ENCODE measurements around the gene BCL3. TPM values are rescaled to one million over a fixed set of nuclear protein-coding genes. Genes with fewer than 3 reads are reported as not detected.
"Not testable (repeated sequence)": the region's sequence is repeated elsewhere in the genome, so short reads cannot be mapped to it uniquely, and the experiment has no call there.

The BCL3 gene
- total and polyA plus RNA-seq, 10 of the 15 experiments (the other 5 are each of a cell fraction or from before 2014, with no cell fraction given) = 0.55 to 22.7 (median 3.6) TPM

DNA sequence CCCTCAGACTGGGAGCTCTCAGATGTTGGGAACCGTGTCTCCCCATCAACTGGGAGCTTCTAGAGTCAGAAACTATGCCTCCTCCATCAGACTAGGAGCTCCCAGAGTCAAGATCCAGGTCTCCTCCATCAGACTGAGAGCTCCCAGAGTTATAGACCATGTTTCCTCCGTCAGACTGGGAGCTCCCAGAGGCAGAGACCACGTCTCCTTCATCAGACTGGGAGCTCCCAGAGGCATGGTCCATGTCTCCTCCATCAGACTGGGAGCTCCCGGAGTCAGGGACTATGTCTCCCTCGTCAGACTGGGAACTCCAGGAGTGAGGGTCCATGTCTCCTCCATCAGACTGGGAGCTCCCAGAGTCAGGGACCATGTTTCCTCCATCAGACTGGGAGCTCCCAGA lies 39.6 kb upstream of the BCL3 start (continued):
- no peak for TF ChIP-seq SMC3 (IDR thresholded peaks at IDR 0.05; ENCODE audit: borderline replicate concordance, low read length)

DNA sequence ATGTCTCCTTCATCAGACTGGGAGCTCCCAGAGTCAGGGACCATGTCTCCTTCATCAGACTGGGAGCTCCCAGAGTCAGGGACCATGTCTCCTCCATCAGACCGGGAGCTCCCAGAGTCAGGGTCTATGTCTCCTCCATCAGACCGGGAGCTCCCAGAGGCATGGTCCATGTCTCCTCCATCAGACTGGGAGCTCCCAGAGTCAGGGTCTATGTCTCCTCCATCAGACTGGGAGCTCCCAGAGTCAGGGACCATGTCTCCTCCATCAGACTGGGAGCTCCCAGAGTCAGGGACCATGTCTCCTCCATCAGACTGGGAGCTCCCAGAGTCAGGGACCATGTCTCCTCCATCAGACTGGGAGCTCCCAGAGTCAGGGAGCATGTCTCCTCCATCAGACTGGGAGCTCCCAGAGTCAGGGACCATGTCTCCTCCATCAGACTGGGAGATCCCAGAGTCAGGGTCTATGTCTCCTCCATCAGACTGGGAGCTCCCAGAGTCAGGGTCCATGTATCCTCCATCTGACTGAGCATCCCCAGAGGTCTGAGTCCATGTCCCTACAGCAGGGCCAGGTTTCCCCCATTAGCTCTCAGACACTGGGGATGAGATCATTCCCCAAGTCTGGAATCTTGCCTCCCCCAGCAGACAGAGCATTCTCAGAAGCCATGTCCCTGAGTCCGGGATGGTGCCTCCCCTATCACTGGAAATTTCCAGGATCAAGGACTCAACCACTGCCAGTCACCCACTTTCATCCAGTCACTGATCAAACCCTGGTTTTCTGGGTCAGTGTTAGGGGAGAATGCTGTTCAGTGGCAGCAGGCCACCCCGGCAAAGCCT lies 38.9 kb upstream of the BCL3 start:
- WGBS (ENCODE audit: insufficient coverage, insufficient replicate concordance, low lambda C conversion rate, missing lambda C conversion rate) = 91% methylated on average over 4 of the region's 4 CpGs
- H3K36me3 ChIP-seq (ENCODE audit: control insufficient read depth in 2 of 2, insufficient read depth in 2 of 2, low read length in 1 of 2); POLR2A ChIA-PET; H3K4me1 ChIP-seq (ENCODE audit: control insufficient read depth, insufficient read depth, low read length); RAD21 ChIA-PET (ENCODE audit: unreplicated experiment); H3K9me3 ChIP-seq (replicated peaks; ENCODE audit: control insufficient read depth, insufficient read depth, low read length); FAIRE-seq; H3K27ac ChIP-seq (ENCODE audit: control insufficient read depth, insufficient read depth); H3K79me2 ChIP-seq (ENCODE audit: control insufficient read depth, insufficient read depth, low read length); DNase-seq (ENCODE audit: low read depth, low spot score); H3K4me3 ChIP-seq; H3K27me3 ChIP-seq (replicated peaks in 1 of 2; ENCODE audit: control insufficient read depth in 2 of 2, insufficient read depth in 2 of 2, low read length in 1 of 2); H3K4me2 ChIP-seq (ENCODE audit: control insufficient read depth, insufficient read depth); H4K20me1 ChIP-seq (ENCODE audit: control insufficient read depth, insufficient read depth); in situ Hi-C loops (cut with MboI); BruUV-seq (replicated peaks); intact Hi-C loops (cut with micrococcal nuclease; ENCODE audit: unreplicated experiment); ATAC-seq; H2AFZ ChIP-seq (ENCODE audit: control insufficient read depth, low read depth, low read length); H3K9ac ChIP-seq (ENCODE audit: control insufficient read depth, insufficient read depth, low read length): not testable (repeated sequence)
- CTCF ChIA-PET = interaction anchor here (0.7 to 1.2 kb wide), 3 partner anchors 14 to 427 kb away, joined by 3 to 8 read pairs (median 3); no protein-coding TSS in a partner anchor
- SMC1A ChIA-PET (ENCODE audit: uncharacterized antibody, unreplicated experiment) = interaction anchor here (1.1 to 1.2 kb wide), 3 partner anchors 14 to 74 kb away, joined by 3 to 4 read pairs (median 3); no protein-coding TSS in a partner anchor

DNA sequence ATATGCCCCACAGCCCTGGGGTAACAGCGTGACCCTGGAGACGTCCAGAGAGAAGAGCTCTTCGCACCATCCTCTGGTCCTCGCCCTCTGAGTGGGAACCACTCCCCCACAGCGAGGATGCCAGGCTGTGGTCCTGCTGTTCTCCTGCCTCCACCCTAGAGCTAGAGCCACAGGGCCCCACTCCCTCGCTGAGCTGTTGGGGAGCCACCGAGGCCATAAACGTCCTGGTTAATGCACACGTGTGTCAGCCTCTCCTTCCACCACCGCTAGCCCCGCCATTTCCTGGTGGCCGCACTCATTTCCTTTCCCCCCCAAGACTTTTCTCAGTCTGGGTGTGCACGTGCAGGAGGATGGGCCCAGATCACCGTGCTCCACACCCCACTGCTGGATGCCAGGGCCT lies 38.0 kb upstream of the BCL3 start:
- H3K79me2 ChIP-seq (ENCODE audit: control insufficient read depth, insufficient read depth, low read length) = no peaks in the 10 kb centered on the region
- no peak overlapping the region for H3K4me2 ChIP-seq (ENCODE audit: control insufficient read depth, insufficient read depth)
- no TSS peak for BruUV-seq (replicated peaks)
- ChIA-PET POLR2A (no interaction called here), RAD21 (ENCODE audit: unreplicated experiment) (no interaction called here), SMC1A (ENCODE audit: uncharacterized antibody, unreplicated experiment) (interaction anchor here (1.2 kb wide), 1 partner anchor 74 kb away, joined by 3 read pairs; no protein-coding TSS in a partner anchor), CTCF (no interaction called here)
- no peaks in the 10 kb centered on the region for H4K20me1 ChIP-seq (ENCODE audit: control insufficient read depth, insufficient read depth)
- H3K4me1 ChIP-seq (ENCODE audit: control insufficient read depth, insufficient read depth, low read length) = no peaks in the 10 kb centered on the region; the same call in 1 of the 2 replicates
- no peak overlapping the region for H3K27ac ChIP-seq (ENCODE audit: control insufficient read depth, insufficient read depth)
- peaks cover 6% of the 10 kb centered on the region; the same call in 2 of the 3 replicates for H3K9me3 ChIP-seq (replicated peaks; ENCODE audit: control insufficient read depth, insufficient read depth, low read length)
- in situ Hi-C loops (cut with MboI) (no loop called here), intact Hi-C loops (cut with micrococcal nuclease; ENCODE audit: unreplicated experiment) (no loop called here)
- DNase-seq (ENCODE audit: low read depth, low spot score) (no peak), ATAC-seq (no peak), FAIRE-seq (no peak)
- no peaks in the 10 kb centered on the region for H3K36me3 ChIP-seq (ENCODE audit: control insufficient read depth in 2 of 2, insufficient read depth in 2 of 2, low read length in 1 of 2)
- WGBS (ENCODE audit: insufficient coverage, insufficient replicate concordance, low lambda C conversion rate, missing lambda C conversion rate) = 45% methylated on average over 14 of the region's 14 CpGs
- H3K4me3 ChIP-seq = no peak overlapping the region
- H2AFZ ChIP-seq (ENCODE audit: control insufficient read depth, low read depth, low read length) = no peak overlapping the region
- H3K27me3 ChIP-seq (replicated peaks in 1 of 2; ENCODE audit: control insufficient read depth in 2 of 2, insufficient read depth in 2 of 2, low read length in 1 of 2) = no peaks in the 10 kb centered on the region
- no peak overlapping the region for H3K9ac ChIP-seq (ENCODE audit: control insufficient read depth, insufficient read depth, low read length)
- TF ChIP-seq CBX5 (IDR thresholded peaks at IDR 0.05; ENCODE audit: low read depth) (no peak), BHLHE40 (IDR thresholded peaks at IDR 0.05; ENCODE audit: borderline replicate concordance in 1 of 2, low read depth in 2 of 2, low read length in 1 of 2) (peak in 1 of 2 experiments; percentile 31; a peak in 1 of 4 replicates), WRNIP1 (IDR thresholded peaks at IDR 0.05; ENCODE audit: borderline replicate concordance, low read depth, low read length) (no peak)
